Measurements from ENCODE around the gene ACE. TPM values are rescaled to one million over a fixed set of nuclear protein-coding genes. Genes with fewer than 3 reads are reported as not detected.

ACE gene
- total RNA-seq, 4 donors from 2014 or later: 1.7 to 6.3 (median 4.8) TPM

GRCh38 chr17:63495491-63495890, 18.6 kb downstream of the ACE start:
- H3K9me3 ChIP-seq: no peaks in the 10 kb centered on the region
- no peak for DNase-seq
- no peaks in the 10 kb centered on the region for H3K4me1 ChIP-seq
- no peak overlapping the region for H3K4me3 ChIP-seq
- no peak overlapping the region for H3K27ac ChIP-seq
- in situ Hi-C loops (cut with MboI; ENCODE audit: low sequenced_read_pairs in 4 of 4) (no loop called here), intact Hi-C loops (cut with DNase I; ENCODE audit: low total_unique reads) (no loop called here)
- TF ChIP-seq POLR2A (IDR thresholded peaks at IDR 0.05) (no peak), CTCF (IDR thresholded peaks at IDR 0.05 in 4 of 5, conservative IDR thresholded peaks at IDR 0.05 in 1 of 5) (no peak)
- no peak for ATAC-seq
- H3K36me3 ChIP-seq: no peaks in the 10 kb centered on the region
- no peaks in the 10 kb centered on the region for H3K27me3 ChIP-seq

- ATAC-seq (no peak), DNase-seq (no peak)
- Histone ChIP-seq H3K27me3 (no peaks in the 10 kb centered on the region), H3K4me1 (no peaks in the 10 kb centered on the region), H3K4me3 (no peak overlapping the region), H3K36me3 (no peaks in the 10 kb centered on the region), H3K27ac (no peak overlapping the region), H3K9me3 (no peaks in the 10 kb centered on the region)
- in situ Hi-C loops (cut with MboI; ENCODE audit: low sequenced_read_pairs in 4 of 4): no loop called here
- TF ChIP-seq POLR2A (IDR thresholded peaks at IDR 0.05) (no peak), CTCF (IDR thresholded peaks at IDR 0.05 in 4 of 5, conservative IDR thresholded peaks at IDR 0.05 in 1 of 5) (no peak)
- intact Hi-C loops (cut with DNase I; ENCODE audit: low total_unique reads): no loop called here
Observed at GRCh38 chr17:63496177-63496576, 19.3 kb downstream of the ACE start.

- no peaks in the 10 kb centered on the region for H3K4me1 ChIP-seq
- no peaks in the 10 kb centered on the region for H3K27me3 ChIP-seq
- no peak for ATAC-seq
- in situ Hi-C loops (cut with MboI; ENCODE audit: low sequenced_read_pairs in 4 of 4) (no loop called here), intact Hi-C loops (cut with DNase I; ENCODE audit: low total_unique reads) (no loop called here)
- H3K27ac ChIP-seq: no peak overlapping the region
- TF ChIP-seq POLR2A (IDR thresholded peaks at IDR 0.05): no peak
- no peak for TF ChIP-seq CTCF (IDR thresholded peaks at IDR 0.05 in 4 of 5, conservative IDR thresholded peaks at IDR 0.05 in 1 of 5)
- H3K9me3 ChIP-seq: no peaks in the 10 kb centered on the region
- no peaks in the 10 kb centered on the region for H3K36me3 ChIP-seq
- no peak for DNase-seq
- H3K4me3 ChIP-seq: no peak overlapping the region
Observed at GRCh38 chr17:63496663-63497400, 20.0 kb downstream of the ACE start.

GRCh38 chr17:63497708-63498483, 21.0 kb downstream of the ACE start:
- no peaks in the 10 kb centered on the region for H3K4me1 ChIP-seq
- H3K4me3 ChIP-seq: no peak overlapping the region
- no peak for ATAC-seq
- intact Hi-C loops (cut with DNase I; ENCODE audit: low total_unique reads): no loop called here
- H3K27ac ChIP-seq: no peak overlapping the region
- in situ Hi-C loops (cut with MboI; ENCODE audit: low sequenced_read_pairs in 4 of 4): no loop called here
- no peaks in the 10 kb centered on the region for H3K36me3 ChIP-seq
- H3K9me3 ChIP-seq: no peaks in the 10 kb centered on the region
- DNase-seq: no peak
- TF ChIP-seq CTCF (IDR thresholded peaks at IDR 0.05 in 4 of 5, conservative IDR thresholded peaks at IDR 0.05 in 1 of 5): no peak
- no peaks in the 10 kb centered on the region for H3K27me3 ChIP-seq

All from gastrocnemius medialis (tissue), 4 donors.